Caco-2 (cell line): ENCODE measurements around the gene MOV10. TPM values are rescaled to one million over a fixed set of nuclear protein-coding genes. Genes with fewer than 3 reads are reported as not detected.

ENCODE experiments used
- BruUV-seq: library from RNA; stranded (reverse); fragments of 400-500 nt; replicated peaks from 2 replicates; lab custom pipeline; 2021; lab: Mats Ljungman, UMichigan
- CTCF ChIA-PET: fragments of 300-600 bp; sonication (Branson Sonifier 250); formaldehyde crosslinking; loops from one replicate; lab custom pipeline; 2022; ENCODE audit warnings: antibody characterized with exemption; lab: Charles Lee
- POLR2A ChIA-PET: fragments of 300-600 bp; sonication (Branson Sonifier 250); formaldehyde crosslinking; loops from one replicate; lab custom pipeline; 2022; ENCODE audit warnings: antibody characterized with exemption; lab: Charles Lee
- DNase-seq, 2 experiments: peaks; one replicate each; pipeline versions ENCODE4 v3.0.0 to v3.0.0-alpha.2; 2020 to 2022
- H3K27me3 ChIP-seq: replicated peaks from 2 replicates; pipeline ENCODE4 v1.6.0; 2011; ENCODE audit warnings: low read length; ENCODE audit not compliant: control insufficient read depth, insufficient read depth
- H3K36me3 ChIP-seq: 2 replicates; pipeline ENCODE4 v1.5.1; 2011; ENCODE audit warnings: low read length; ENCODE audit not compliant: control insufficient read depth, insufficient read depth
- H3K4me1 ChIP-seq: fragments of 250-450 bp; sonication (Bioruptor Pico); 2 replicates; pipeline ENCODE4 v1.5.1; 2020; ENCODE audit warnings: mild to moderate bottlenecking
- H3K4me3 ChIP-seq: 2 replicates; pipeline ENCODE4 v1.5.1; 2011; ENCODE audit warnings: low read depth, mild to moderate bottlenecking, control low read depth, low read length
- H3K9me3 ChIP-seq: fragments of 250-450 bp; sonication (Bioruptor Pico); 2 replicates; pipeline ENCODE4 v1.5.1; 2020; ENCODE audit warnings: mild to moderate bottlenecking, moderate library complexity
- H3K27ac Mint-ChIP-seq: one replicate; pipeline ENCODE4 v1.8.0; 2022; ENCODE audit warnings: mixed read lengths; ENCODE audit not compliant: unreplicated experiment
- H3K27me3 Mint-ChIP-seq: one replicate; pipeline ENCODE4 v1.8.0; 2022; ENCODE audit warnings: mixed read lengths; ENCODE audit not compliant: insufficient read depth, unreplicated experiment
- H3K36me3 Mint-ChIP-seq: one replicate; pipeline ENCODE4 v1.8.0; 2022; ENCODE audit warnings: mild to moderate bottlenecking, mixed read lengths; ENCODE audit not compliant: insufficient read depth, unreplicated experiment
- H3K4me1 Mint-ChIP-seq: one replicate; pipeline ENCODE4 v1.8.0; 2022; ENCODE audit warnings: low read depth, mixed read lengths; ENCODE audit not compliant: unreplicated experiment
- H3K4me3 Mint-ChIP-seq: one replicate; pipeline ENCODE4 v1.8.0; 2022; ENCODE audit warnings: mild to moderate bottlenecking, moderate library complexity, mixed read lengths; ENCODE audit not compliant: unreplicated experiment
- H3K9me3 Mint-ChIP-seq: one replicate; pipeline ENCODE4 v1.8.0; 2022; ENCODE audit warnings: mixed read lengths; ENCODE audit not compliant: unreplicated experiment
- CTCF ChIP-seq, 2 experiments: fragments of 200-600 bp in 1 of 2; IDR thresholded peaks; 1 replicate in 1 of 2; 2 replicates in 1 of 2; pipeline versions ENCODE4 v1.5.1 to v1.8.0; 2011 to 2022; ENCODE audit warnings: antibody characterized with exemption in 1 of 2, control low read depth in 1 of 2, inconsistent platforms in 1 of 2, low read depth in 1 of 2, low read length in 1 of 2, mild to moderate bottlenecking in 1 of 2, moderate library complexity in 1 of 2; ENCODE audit not compliant: insufficient read depth in 1 of 2, severe bottlenecking in 1 of 2, unreplicated experiment in 1 of 2
- intact Hi-C: fragments of 100-400 bp; cut with micrococcal nuclease; formaldehyde crosslinking; loops from one replicate; pipeline ENCODE4 v1.10.0; 2022; ENCODE audit not compliant: unreplicated experiment
- total RNA-seq: library from RNA; stranded (reverse); gene quantifications from 2 replicates; pipeline ENCODE4 v1.2.3, GENCODE V29; 2022

MOV10 gene
- total RNA-seq, 1 experiment from 2014 or later: 102 TPM

GRCh38 chr1:112633628-112634027 is 40.8 kb upstream of the MOV10 start:
- CTCF ChIA-PET: no interaction called here
- Mint-ChIP-seq H3K27me3 (no peaks in the 10 kb centered on the region), H3K9me3 (no peaks in the 10 kb centered on the region)

GRCh38 chr1:112634367-112634766 is 40.1 kb upstream of the MOV10 start:
- H3K36me3 Mint-ChIP-seq: peaks cover 10% of the 10 kb centered on the region
- no peak for DNase-seq
- no peaks in the 10 kb centered on the region for H3K9me3 Mint-ChIP-seq
- TF ChIP-seq CTCF (IDR thresholded peaks at IDR 0.05; ENCODE audit: insufficient read depth in 1 of 2, low read depth in 1 of 2, low read length in 1 of 2, severe bottlenecking in 1 of 2, unreplicated experiment in 1 of 2): no peak
- H3K9me3 ChIP-seq: no peaks in the 10 kb centered on the region
- peaks cover 36% of the 10 kb centered on the region for H3K4me1 Mint-ChIP-seq
- H3K27me3 ChIP-seq: no peaks in the 10 kb centered on the region
- H3K36me3 ChIP-seq: no peaks in the 10 kb centered on the region
- H3K27ac Mint-ChIP-seq: no peak overlapping the region
- intact Hi-C loops: no loop called here
- H3K4me3 ChIP-seq: no peak overlapping the region
- POLR2A ChIA-PET: no interaction called here
- H3K4me3 Mint-ChIP-seq: no peak overlapping the region
- H3K27me3 Mint-ChIP-seq: no peaks in the 10 kb centered on the region
- CTCF ChIA-PET: no interaction called here
- no TSS peak for BruUV-seq
- H3K4me1 ChIP-seq: peaks cover 34% of the 10 kb centered on the region

More at GRCh38 chr1:112633628-112634027, 40.8 kb upstream of the MOV10 start:
- no peak for TF ChIP-seq CTCF (IDR thresholded peaks at IDR 0.05; ENCODE audit: insufficient read depth in 1 of 2, low read depth in 1 of 2, low read length in 1 of 2, severe bottlenecking in 1 of 2, unreplicated experiment in 1 of 2)
- H3K4me3 Mint-ChIP-seq: no peak overlapping the region
- no TSS peak for BruUV-seq
- no peaks in the 10 kb centered on the region for H3K27me3 ChIP-seq
- DNase-seq: no peak
- no peaks in the 10 kb centered on the region for H3K9me3 ChIP-seq
- intact Hi-C loops: no loop called here
- no peak overlapping the region for H3K4me3 ChIP-seq
- H3K36me3 ChIP-seq: no peaks in the 10 kb centered on the region
- H3K36me3 Mint-ChIP-seq: peaks cover 10% of the 10 kb centered on the region
- H3K4me1 Mint-ChIP-seq: peaks cover 43% of the 10 kb centered on the region
- peaks cover 34% of the 10 kb centered on the region for H3K4me1 ChIP-seq
- H3K27ac Mint-ChIP-seq: no peak overlapping the region
- POLR2A ChIA-PET: no interaction called here

- CTCF ChIA-PET: no interaction called here
- Mint-ChIP-seq H3K9me3 (no peaks in the 10 kb centered on the region), H3K4me3 (no peak overlapping the region), H3K4me1 (peaks cover 36% of the 10 kb centered on the region), H3K27me3 (no peaks in the 10 kb centered on the region), H3K27ac (no peak overlapping the region), H3K36me3 (peaks cover 10% of the 10 kb centered on the region)
- Histone ChIP-seq H3K4me3 (no peak overlapping the region), H3K9me3 (no peaks in the 10 kb centered on the region), H3K27me3 (no peaks in the 10 kb centered on the region), H3K36me3 (no peaks in the 10 kb centered on the region), H3K4me1 (peaks cover 34% of the 10 kb centered on the region)
- intact Hi-C loops: no loop called here
- BruUV-seq: no TSS peak
- no peak for TF ChIP-seq CTCF (IDR thresholded peaks at IDR 0.05; ENCODE audit: insufficient read depth in 1 of 2, low read depth in 1 of 2, low read length in 1 of 2, severe bottlenecking in 1 of 2, unreplicated experiment in 1 of 2)
- DNase-seq: no peak
- POLR2A ChIA-PET: interaction anchor here (0.6 to 0.7 kb wide), 3 partner anchors 17 to 141 kb away, joined by 4 to 7 read pairs (median 4); partner anchors contain the start of gene ST7L
Measured at GRCh38 chr1:112636056-112636455, 38.4 kb upstream of the MOV10 start.
